Stimulated activated effector memory CD8-positive, alpha-beta T cell treated with anti-CD3 and anti-CD28 coated beads, Interleukin-12 subunit alpha, Interleukin-12 subunit beta, amount 100 ng/mL, for 72 hours (primary cell): Measurements from ENCODE around the gene RGSL1.
A peak's percentile ranks its signal among the peaks of the same experiment; 100 is the strongest.

Source experiments
- ATAC-seq: fragments of 150-1000 bp; cut with Tn5 transposase; 2 replicates; pipeline ENCODE4 v1.10.0; 2021
- DNase-seq, 2 donors: peaks; one replicate each; pipeline ENCODE4 v3.0.0; 2021 to 2022; ENCODE audit warnings: low spot score in 2 of 2
- H3K27ac Mint-ChIP-seq: one replicate; pipeline ENCODE4 v1.8.0; 2022; ENCODE audit warnings: mild to moderate bottlenecking, mixed read lengths
- H3K36me3 Mint-ChIP-seq: one replicate; pipeline ENCODE4 v1.8.0; 2022; ENCODE audit warnings: mild to moderate bottlenecking, mixed read lengths
- H3K4me1 Mint-ChIP-seq: one replicate; pipeline ENCODE4 v1.8.0; 2022; ENCODE audit warnings: mixed read lengths
- H3K4me3 Mint-ChIP-seq: one replicate; pipeline ENCODE4 v1.8.0; 2022; ENCODE audit warnings: mild to moderate bottlenecking, mixed read lengths
- H3K9me3 Mint-ChIP-seq: one replicate; pipeline ENCODE4 v1.8.0; 2022; ENCODE audit warnings: mixed read lengths

The RGSL1 gene

DNA sequence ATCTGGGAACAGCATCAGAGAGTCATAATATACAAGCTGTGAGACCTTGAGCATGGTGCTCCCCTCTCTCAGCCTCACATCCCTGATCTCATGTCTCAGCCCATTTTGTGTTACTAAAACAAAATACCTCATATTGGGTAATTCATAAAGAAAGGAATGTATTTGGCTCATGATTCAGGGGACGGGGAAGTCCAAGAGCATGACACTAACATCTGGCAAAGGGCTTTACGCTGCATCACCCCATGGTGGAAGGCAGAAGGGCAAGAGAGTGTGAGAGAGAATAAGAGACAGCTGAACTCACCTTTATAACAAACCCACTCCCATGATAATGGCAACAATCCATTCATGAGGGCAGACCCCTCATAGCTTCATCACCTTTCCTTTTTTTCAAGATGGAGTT lies 102.6 kb downstream of the RGSL1 start:
- no peak overlapping the region for H3K4me3 Mint-ChIP-seq
- no peaks in the 10 kb centered on the region for H3K36me3 Mint-ChIP-seq
- no peaks in the 10 kb centered on the region for H3K4me1 Mint-ChIP-seq
- H3K27ac Mint-ChIP-seq, result no peak overlapping the region
- H3K9me3 Mint-ChIP-seq, result no peaks in the 10 kb centered on the region
- ATAC-seq, result no peak
- no peak for DNase-seq

DNA sequence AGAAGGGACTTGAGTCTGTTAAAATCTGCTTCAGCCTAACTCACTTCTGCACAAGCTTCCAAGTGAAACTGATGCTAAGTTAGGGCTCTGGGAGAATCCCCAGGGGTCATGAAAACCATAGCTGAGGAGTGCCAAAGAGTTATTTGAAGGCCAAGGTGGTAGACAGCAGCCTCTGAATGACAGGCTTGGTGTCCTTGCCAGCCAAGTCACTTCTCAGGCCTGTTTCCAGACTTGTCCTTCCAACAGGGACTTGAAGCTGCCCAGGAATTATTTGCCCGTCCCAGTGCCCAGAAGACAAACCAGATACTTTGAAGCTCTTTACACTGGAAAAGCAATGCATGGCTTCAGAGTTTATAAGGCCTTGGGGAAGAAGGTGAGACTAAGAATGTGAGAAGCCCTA lies 105.5 kb downstream of the RGSL1 start:
- DNase-seq (no peak), ATAC-seq (no peak)
- Mint-ChIP-seq H3K36me3 (no peaks in the 10 kb centered on the region), H3K9me3 (no peaks in the 10 kb centered on the region), H3K4me3 (no peak overlapping the region), H3K27ac (no peak overlapping the region), H3K4me1 (no peaks in the 10 kb centered on the region)

DNA sequence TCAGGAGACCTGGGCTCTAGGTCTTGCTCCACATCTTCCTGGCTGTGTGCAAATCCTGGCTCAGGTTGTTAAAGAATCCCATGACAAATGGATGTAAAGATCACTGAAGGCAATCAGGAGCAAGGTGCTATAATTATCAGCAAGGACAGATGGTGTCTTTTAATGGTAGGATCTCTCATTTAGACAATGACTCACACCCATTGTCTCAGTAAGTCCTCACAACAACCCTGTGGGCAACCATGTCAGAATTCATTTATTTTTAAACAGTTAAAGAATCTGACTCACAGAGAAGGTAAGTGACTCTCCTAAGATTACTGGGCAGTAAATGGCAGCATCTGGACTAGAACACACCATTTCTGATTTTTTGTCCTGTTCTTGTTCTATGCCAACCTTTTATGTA lies 106.3 kb downstream of the RGSL1 start:
- Mint-ChIP-seq H3K4me1 (no peaks in the 10 kb centered on the region), H3K36me3 (no peaks in the 10 kb centered on the region), H3K9me3 (no peaks in the 10 kb centered on the region), H3K27ac (no peak overlapping the region), H3K4me3 (no peak overlapping the region)
- DNase-seq, result no peak
- ATAC-seq, result peak; percentile 71

DNA sequence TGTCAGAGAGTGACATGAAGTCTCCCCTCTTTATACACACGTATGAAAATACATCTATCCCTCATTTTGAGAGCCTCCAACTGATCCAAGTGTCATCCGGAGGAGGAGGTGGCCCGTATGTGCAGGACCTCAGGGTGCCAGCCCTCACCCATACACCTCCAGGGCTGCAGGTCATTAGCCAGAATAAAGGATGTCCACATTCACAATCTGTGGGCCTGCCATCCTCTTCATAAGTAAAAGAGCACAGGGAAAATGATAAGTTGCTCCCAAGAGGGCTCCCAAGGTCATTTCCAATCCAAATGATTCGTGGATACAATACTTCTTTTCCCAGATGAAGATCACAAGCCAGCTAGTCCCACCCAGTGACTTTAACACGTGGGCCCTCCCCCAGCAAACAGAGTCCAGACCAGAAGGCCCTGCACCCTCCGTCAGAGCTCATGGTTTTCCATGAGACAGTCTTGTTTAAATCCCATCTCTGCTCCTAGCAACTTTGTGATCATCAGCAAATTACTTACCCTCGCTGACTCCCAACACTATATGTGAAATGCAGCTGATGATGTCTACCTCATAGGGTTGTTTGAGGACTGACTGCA lies 110.5 kb downstream of the RGSL1 start:
- Mint-ChIP-seq H3K27ac (no peak overlapping the region), H3K9me3 (no peaks in the 10 kb centered on the region), H3K4me1 (no peaks in the 10 kb centered on the region), H3K4me3 (no peak overlapping the region), H3K36me3 (no peaks in the 10 kb centered on the region)
- no peak for ATAC-seq
- DNase-seq, result no peak

GRCh38 chr1:182561456-182561855 lies 111.5 kb downstream of the RGSL1 start:
- Mint-ChIP-seq H3K4me3 (no peak overlapping the region), H3K36me3 (no peaks in the 10 kb centered on the region), H3K9me3 (no peaks in the 10 kb centered on the region), H3K27ac (no peak overlapping the region), H3K4me1 (no peaks in the 10 kb centered on the region)
- ATAC-seq (no peak), DNase-seq (no peak)

DNA sequence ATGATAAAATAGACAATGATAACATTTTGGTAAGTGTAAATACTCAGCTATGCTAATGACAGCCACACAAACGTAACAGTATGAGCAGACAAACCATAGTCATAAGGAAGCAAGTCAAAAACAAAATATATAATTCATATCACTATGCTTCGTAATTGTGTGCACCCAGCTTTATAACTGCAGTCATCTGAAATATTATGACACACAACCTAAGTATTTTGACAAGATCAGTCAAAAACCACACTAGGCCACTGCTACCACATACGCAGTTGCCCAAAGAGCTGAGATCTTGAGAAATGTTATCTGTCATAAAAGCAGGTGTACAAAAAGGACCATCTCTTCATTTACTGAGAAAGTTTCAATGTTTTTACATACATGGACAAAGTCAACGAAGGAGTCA lies 113.1 kb downstream of the RGSL1 start:
- DNase-seq, result no peak
- H3K4me3 Mint-ChIP-seq, result no peak overlapping the region
- no peaks in the 10 kb centered on the region for H3K36me3 Mint-ChIP-seq
- ATAC-seq, result peak; percentile 50
- H3K4me1 Mint-ChIP-seq, result no peaks in the 10 kb centered on the region
- no peak overlapping the region for H3K27ac Mint-ChIP-seq
- H3K9me3 Mint-ChIP-seq, result no peaks in the 10 kb centered on the region

- no peak overlapping the region for H3K27ac Mint-ChIP-seq
- H3K36me3 Mint-ChIP-seq, result no peaks in the 10 kb centered on the region
- H3K4me3 Mint-ChIP-seq, result no peak overlapping the region
- ATAC-seq (no peak), DNase-seq (no peak)
- H3K4me1 Mint-ChIP-seq, result no peaks in the 10 kb centered on the region
- H3K9me3 Mint-ChIP-seq, result no peaks in the 10 kb centered on the region
Observed at GRCh38 chr1:182564406-182565004, 114.6 kb downstream of the RGSL1 start.

DNA sequence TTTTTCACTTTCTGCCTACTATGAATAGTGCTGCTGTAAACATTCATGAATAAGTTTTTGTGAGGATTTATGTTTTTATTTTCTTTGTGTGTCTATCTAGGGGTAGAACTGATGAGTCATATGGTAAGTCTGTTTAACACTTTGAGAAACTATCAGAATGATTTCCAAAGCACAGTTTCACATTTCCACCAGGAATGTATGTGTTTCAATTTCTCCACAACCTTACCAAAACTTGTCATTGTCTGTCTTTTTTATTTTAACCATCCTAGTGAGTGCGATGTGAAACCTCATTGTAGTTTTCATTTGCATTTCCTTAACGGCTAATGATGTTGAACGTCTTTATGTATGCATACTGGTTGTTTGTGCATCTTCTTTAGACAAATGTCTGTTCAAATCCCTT lies 115.6 kb downstream of the RGSL1 start:
- Mint-ChIP-seq H3K36me3 (no peaks in the 10 kb centered on the region), H3K4me1 (no peaks in the 10 kb centered on the region), H3K27ac (no peak overlapping the region), H3K4me3 (no peak overlapping the region), H3K9me3 (no peaks in the 10 kb centered on the region)
- DNase-seq, result no peak
- no peak for ATAC-seq

GRCh38 chr1:182567629-182568028 lies 117.7 kb downstream of the RGSL1 start:
- no peaks in the 10 kb centered on the region for H3K9me3 Mint-ChIP-seq
- ATAC-seq, result no peak
- DNase-seq, result no peak
- H3K27ac Mint-ChIP-seq, result no peak overlapping the region
- no peaks in the 10 kb centered on the region for H3K36me3 Mint-ChIP-seq
- no peaks in the 10 kb centered on the region for H3K4me1 Mint-ChIP-seq
- H3K4me3 Mint-ChIP-seq, result no peak overlapping the region

- Mint-ChIP-seq H3K4me3 (no peak overlapping the region), H3K4me1 (no peaks in the 10 kb centered on the region), H3K36me3 (no peaks in the 10 kb centered on the region), H3K27ac (no peak overlapping the region), H3K9me3 (no peaks in the 10 kb centered on the region)
- ATAC-seq (no peak), DNase-seq (no peak)
Observed at GRCh38 chr1:182568647-182569284, 118.8 kb downstream of the RGSL1 start.

GRCh38 chr1:182569939-182570610 lies 120.1 kb downstream of the RGSL1 start:
- DNase-seq (peak in 1 of 2 donors; percentile 35), ATAC-seq (no peak)
- Mint-ChIP-seq H3K36me3 (peaks cover under 1% of the 10 kb centered on the region), H3K4me1 (no peaks in the 10 kb centered on the region), H3K9me3 (no peaks in the 10 kb centered on the region), H3K27ac (no peak overlapping the region), H3K4me3 (no peak overlapping the region)

- DNase-seq (no peak), ATAC-seq (no peak)
- no peak overlapping the region for H3K4me3 Mint-ChIP-seq
- no peak overlapping the region for H3K27ac Mint-ChIP-seq
- H3K9me3 Mint-ChIP-seq, result no peaks in the 10 kb centered on the region
- H3K36me3 Mint-ChIP-seq, result peaks cover 6% of the 10 kb centered on the region
- H3K4me1 Mint-ChIP-seq, result no peaks in the 10 kb centered on the region
Observed at GRCh38 chr1:182570611-182570970, 120.6 kb downstream of the RGSL1 start.

DNA sequence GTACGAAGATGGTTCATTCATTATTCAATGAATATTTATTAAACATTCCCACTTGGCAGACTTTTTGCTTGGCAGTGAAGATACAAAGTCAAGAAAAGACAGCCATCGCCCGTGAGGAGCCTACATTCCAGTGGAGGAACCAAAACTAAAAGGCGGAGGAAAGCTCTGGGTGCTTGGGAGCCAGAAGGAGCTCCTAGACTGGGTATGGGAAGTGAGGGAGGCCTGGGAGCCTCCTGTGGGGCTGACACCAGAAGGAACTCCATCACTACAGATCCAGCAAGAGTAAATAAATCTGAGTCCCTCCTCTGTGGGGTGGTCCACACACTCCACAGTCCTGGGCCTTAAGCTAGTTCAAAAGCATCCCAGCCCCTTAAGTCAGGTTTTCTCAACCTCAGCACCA lies 124.2 kb downstream of the RGSL1 start:
- no peak for DNase-seq
- no peak overlapping the region for H3K4me3 Mint-ChIP-seq
- H3K36me3 Mint-ChIP-seq, result peaks cover 42% of the 10 kb centered on the region
- H3K9me3 Mint-ChIP-seq, result no peaks in the 10 kb centered on the region
- H3K4me1 Mint-ChIP-seq, result peaks cover 3% of the 10 kb centered on the region
- H3K27ac Mint-ChIP-seq, result no peak overlapping the region
- ATAC-seq, result no peak

GRCh38 chr1:182575540-182576149 lies 125.7 kb downstream of the RGSL1 start:
- DNase-seq (no peak), ATAC-seq (no peak)
- Mint-ChIP-seq H3K4me1 (peaks cover 6% of the 10 kb centered on the region), H3K4me3 (no peak overlapping the region), H3K36me3 (peaks cover 56% of the 10 kb centered on the region), H3K27ac (no peak overlapping the region), H3K9me3 (no peaks in the 10 kb centered on the region)

DNA sequence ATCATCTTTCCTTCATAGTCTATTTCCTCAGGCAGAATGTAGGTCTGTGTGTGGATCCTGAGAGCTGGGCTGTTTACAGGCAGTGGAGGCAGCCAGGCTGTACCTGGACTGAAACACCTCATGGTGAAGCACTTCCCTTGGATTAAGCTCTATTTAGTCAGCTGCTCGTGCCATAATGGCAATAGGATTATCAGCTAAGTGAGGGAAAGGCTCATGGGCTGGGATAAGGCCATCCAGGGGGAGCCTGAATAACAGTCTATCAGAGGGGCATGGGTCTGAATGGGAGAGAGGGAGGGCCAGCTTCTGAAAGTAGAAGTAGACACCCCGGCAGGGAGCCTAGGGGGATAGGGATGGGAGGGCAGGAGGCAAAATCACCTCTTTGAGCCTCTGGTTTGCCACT lies 130.8 kb downstream of the RGSL1 start:
- no peak overlapping the region for H3K4me3 Mint-ChIP-seq
- H3K9me3 Mint-ChIP-seq, result no peaks in the 10 kb centered on the region
- peaks cover 77% of the 10 kb centered on the region for H3K36me3 Mint-ChIP-seq
- H3K27ac Mint-ChIP-seq, result peak overlapping the region; percentile 17
- DNase-seq, result peak in 1 of 2 donors; percentile 40
- H3K4me1 Mint-ChIP-seq, result peaks cover 34% of the 10 kb centered on the region
- ATAC-seq, result no peak

- H3K9me3 Mint-ChIP-seq, result no peaks in the 10 kb centered on the region
- H3K4me1 Mint-ChIP-seq, result peaks cover 55% of the 10 kb centered on the region
- DNase-seq, result no peak
- ATAC-seq, result no peak
- H3K4me3 Mint-ChIP-seq, result no peak overlapping the region
- H3K27ac Mint-ChIP-seq, result no peak overlapping the region
- H3K36me3 Mint-ChIP-seq, result peaks cover 37% of the 10 kb centered on the region
Observed at GRCh38 chr1:182584746-182585145, 134.8 kb downstream of the RGSL1 start.
